ENCODE data around the gene RBBP8NL.

RBBP8NL gene

GRCh38 chr20:62406635-62407176 is 20.6 kb downstream of the RBBP8NL start:
- peaks cover 18% of the 10 kb centered on the region for H3K36me3 Mint-ChIP-seq (ENCODE audit: low read depth)
- no peaks in the 10 kb centered on the region for H3K9me3 Mint-ChIP-seq
- H3K4me1 Mint-ChIP-seq (ENCODE audit: low read depth), result peaks cover 37% of the 10 kb centered on the region
- H3K27me3 Mint-ChIP-seq, result peaks cover 18% of the 10 kb centered on the region
- H3K4me3 Mint-ChIP-seq, result peak overlapping the region; percentile 70
- intact Hi-C loops (cut with micrococcal nuclease), result no loop called here
- H3K27ac Mint-ChIP-seq, result no peak overlapping the region

GRCh38 chr20:62405981-62406513 is 21.3 kb downstream of the RBBP8NL start:
- Mint-ChIP-seq H3K4me1 (ENCODE audit: low read depth) (peaks cover 37% of the 10 kb centered on the region), H3K27ac (peak overlapping the region; percentile 17), H3K9me3 (no peaks in the 10 kb centered on the region), H3K36me3 (ENCODE audit: low read depth) (peaks cover 25% of the 10 kb centered on the region), H3K27me3 (peaks cover 18% of the 10 kb centered on the region), H3K4me3 (peak overlapping the region; percentile 70)
- intact Hi-C loops (cut with micrococcal nuclease), result no loop called here

GRCh38 chr20:62405108-62405980 is 22.0 kb downstream of the RBBP8NL start:
- H3K4me1 Mint-ChIP-seq (ENCODE audit: low read depth), result peaks cover 34% of the 10 kb centered on the region
- H3K36me3 Mint-ChIP-seq (ENCODE audit: low read depth), result peaks cover 32% of the 10 kb centered on the region
- no peaks in the 10 kb centered on the region for H3K9me3 Mint-ChIP-seq
- intact Hi-C loops (cut with micrococcal nuclease), result no loop called here
- H3K27me3 Mint-ChIP-seq, result peaks cover 14% of the 10 kb centered on the region
- peak overlapping the region; percentile 17 for H3K27ac Mint-ChIP-seq
- H3K4me3 Mint-ChIP-seq, result peak overlapping the region; percentile 70

GRCh38 chr20:62404761-62405107 is 22.6 kb downstream of the RBBP8NL start:
- intact Hi-C loops (cut with micrococcal nuclease), result no loop called here
- H3K27ac Mint-ChIP-seq, result no peak overlapping the region
- H3K27me3 Mint-ChIP-seq, result peaks cover 9% of the 10 kb centered on the region
- H3K9me3 Mint-ChIP-seq, result no peaks in the 10 kb centered on the region
- H3K4me3 Mint-ChIP-seq, result no peak overlapping the region
- H3K36me3 Mint-ChIP-seq (ENCODE audit: low read depth), result peaks cover 38% of the 10 kb centered on the region
- peaks cover 27% of the 10 kb centered on the region for H3K4me1 Mint-ChIP-seq (ENCODE audit: low read depth)

- Mint-ChIP-seq H3K4me1 (ENCODE audit: low read depth) (peaks cover 22% of the 10 kb centered on the region), H3K27me3 (peaks cover 4% of the 10 kb centered on the region), H3K4me3 (no peak overlapping the region), H3K9me3 (no peaks in the 10 kb centered on the region), H3K27ac (no peak overlapping the region), H3K36me3 (ENCODE audit: low read depth) (peaks cover 39% of the 10 kb centered on the region)
- intact Hi-C loops (cut with micrococcal nuclease), result no loop called here
These were observed 23.1 kb downstream of the RBBP8NL start for GRCh38 chr20:62404112-62404665.

- Mint-ChIP-seq H3K36me3 (ENCODE audit: low read depth) (peaks cover 41% of the 10 kb centered on the region), H3K4me3 (no peak overlapping the region), H3K9me3 (peaks cover 1% of the 10 kb centered on the region), H3K4me1 (ENCODE audit: low read depth) (peaks cover 22% of the 10 kb centered on the region), H3K27ac (no peak overlapping the region), H3K27me3 (no peaks in the 10 kb centered on the region)
- intact Hi-C loops (cut with micrococcal nuclease), result no loop called here
These were observed 24.0 kb downstream of the RBBP8NL start for GRCh38 chr20:62403331-62403730.

- Mint-ChIP-seq H3K4me1 (ENCODE audit: low read depth) (peaks cover 22% of the 10 kb centered on the region), H3K4me3 (no peak overlapping the region), H3K36me3 (ENCODE audit: low read depth) (peaks cover 49% of the 10 kb centered on the region), H3K27me3 (no peaks in the 10 kb centered on the region), H3K27ac (no peak overlapping the region), H3K9me3 (peaks cover 9% of the 10 kb centered on the region)
- intact Hi-C loops (cut with micrococcal nuclease), result no loop called here
These were observed 24.7 kb downstream of the RBBP8NL start for GRCh38 chr20:62402456-62403150.

- no peak overlapping the region for H3K27ac Mint-ChIP-seq
- no peaks in the 10 kb centered on the region for H3K27me3 Mint-ChIP-seq
- intact Hi-C loops (cut with micrococcal nuclease), result no loop called here
- peaks cover 59% of the 10 kb centered on the region for H3K36me3 Mint-ChIP-seq (ENCODE audit: low read depth)
- no peak overlapping the region for H3K4me3 Mint-ChIP-seq
- H3K9me3 Mint-ChIP-seq, result peaks cover 9% of the 10 kb centered on the region
- H3K4me1 Mint-ChIP-seq (ENCODE audit: low read depth), result peaks cover 21% of the 10 kb centered on the region
These were observed 26.0 kb downstream of the RBBP8NL start for GRCh38 chr20:62401331-62401779.

GRCh38 chr20:62400541-62400940 is 26.8 kb downstream of the RBBP8NL start:
- H3K4me1 Mint-ChIP-seq (ENCODE audit: low read depth), result peaks cover 13% of the 10 kb centered on the region
- H3K4me3 Mint-ChIP-seq, result no peak overlapping the region
- no peak overlapping the region for H3K27ac Mint-ChIP-seq
- intact Hi-C loops (cut with micrococcal nuclease), result no loop called here
- H3K9me3 Mint-ChIP-seq, result peaks cover 9% of the 10 kb centered on the region
- no peaks in the 10 kb centered on the region for H3K27me3 Mint-ChIP-seq
- peaks cover 67% of the 10 kb centered on the region for H3K36me3 Mint-ChIP-seq (ENCODE audit: low read depth)

- Mint-ChIP-seq H3K4me3 (no peak overlapping the region), H3K36me3 (ENCODE audit: low read depth) (peaks cover 72% of the 10 kb centered on the region), H3K27me3 (no peaks in the 10 kb centered on the region), H3K4me1 (ENCODE audit: low read depth) (peaks cover 7% of the 10 kb centered on the region), H3K9me3 (peaks cover 9% of the 10 kb centered on the region), H3K27ac (no peak overlapping the region)
- intact Hi-C loops (cut with micrococcal nuclease), result no loop called here
These were observed 27.3 kb downstream of the RBBP8NL start for GRCh38 chr20:62400021-62400420.

GRCh38 chr20:62398120-62398821 is 29.1 kb downstream of the RBBP8NL start:
- Mint-ChIP-seq H3K27ac (no peak overlapping the region), H3K9me3 (peaks cover 9% of the 10 kb centered on the region), H3K4me3 (no peak overlapping the region), H3K27me3 (no peaks in the 10 kb centered on the region), H3K4me1 (ENCODE audit: low read depth) (no peaks in the 10 kb centered on the region), H3K36me3 (ENCODE audit: low read depth) (peaks cover 87% of the 10 kb centered on the region)
- intact Hi-C loops (cut with micrococcal nuclease), result no loop called here

GRCh38 chr20:62396367-62397239 is 30.7 kb downstream of the RBBP8NL start:
- no peaks in the 10 kb centered on the region for H3K4me1 Mint-ChIP-seq (ENCODE audit: low read depth)

More at GRCh38 chr20:62396367-62397239, 30.7 kb downstream of the RBBP8NL start:
- H3K27me3 Mint-ChIP-seq, result no peaks in the 10 kb centered on the region
- no peak overlapping the region for H3K4me3 Mint-ChIP-seq
- H3K36me3 Mint-ChIP-seq (ENCODE audit: low read depth), result peaks cover 87% of the 10 kb centered on the region
- peaks cover 9% of the 10 kb centered on the region for H3K9me3 Mint-ChIP-seq
- H3K27ac Mint-ChIP-seq, result no peak overlapping the region
- intact Hi-C loops (cut with micrococcal nuclease), result no loop called here

All from dendritic cell treated with granulocyte-macrophage colony-stimulating factor and Interleukin-4, amounts not matched to agents 40 ng/mL and 50 ng/mL, for 4 days (primary cell).